Gastrocnemius medialis (tissue), 4 donors: ENCODE data around the gene PTAFR.

Experiments
- POLR2A ChIP-seq, 2 donors: fragments of 450-650 bp; IDR thresholded peaks; one replicate each; pipeline ENCODE4 v1.6.1; 2017; ENCODE audit warnings: antibody characterized with exemption in 2 of 2, mild to moderate bottlenecking in 2 of 2, moderate library complexity in 2 of 2
- TF ChIP-seq, protein P1 (sequence below), 5 experiments: fragments of 450-650 bp in 3 of 5; fragments of 200-600 bp in 2 of 5; sonication (generic) in 2 of 5; IDR thresholded peaks in 4 of 5; conservative IDR thresholded peaks in 1 of 5; 1 replicate in 4 of 5; 2 replicates in 1 of 5; pipeline ENCODE4 v1.5.1; 2016 to 2019; ENCODE audit warnings: antibody characterized with exemption in 5 of 5, mild to moderate bottlenecking in 3 of 5, moderate library complexity in 3 of 5

DNA sequence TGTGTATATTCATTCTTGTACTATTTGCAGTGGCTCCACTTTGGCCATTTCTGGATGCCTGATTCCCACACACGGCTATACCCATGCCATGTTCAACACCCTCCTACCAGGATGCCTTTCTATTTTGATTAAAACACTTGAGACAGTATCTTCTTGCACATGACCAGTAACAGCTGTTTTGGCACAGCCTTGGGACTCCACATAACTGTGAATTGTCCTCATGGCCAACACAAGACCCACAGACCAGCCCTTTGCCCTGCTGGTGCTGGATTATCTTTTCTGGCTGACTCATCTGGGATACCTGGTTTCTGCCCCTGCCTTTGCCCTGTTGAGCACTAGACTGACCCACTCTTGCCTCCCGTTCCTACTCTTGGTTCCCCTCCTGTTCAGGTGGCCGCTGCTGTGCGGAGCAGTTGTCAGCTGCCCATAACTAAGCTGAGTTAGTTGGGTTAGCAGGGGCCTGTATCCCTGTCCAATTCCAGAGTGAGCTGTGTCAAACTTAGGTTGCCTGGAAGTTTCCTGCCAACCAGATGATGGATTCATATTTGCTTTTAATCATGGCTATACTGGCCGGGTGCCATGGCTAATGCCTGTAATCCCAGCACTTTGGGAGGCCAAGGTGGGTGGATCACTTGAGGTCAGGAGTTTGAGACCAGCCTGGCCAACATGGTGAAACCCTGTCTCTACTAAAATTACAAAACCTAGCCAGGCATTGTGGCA, 77.3 kb downstream of the PTAFR start:
- no peak for TF ChIP-seq POLR2A (IDR thresholded peaks at IDR 0.05)
- TF ChIP-seq, protein P1, sequence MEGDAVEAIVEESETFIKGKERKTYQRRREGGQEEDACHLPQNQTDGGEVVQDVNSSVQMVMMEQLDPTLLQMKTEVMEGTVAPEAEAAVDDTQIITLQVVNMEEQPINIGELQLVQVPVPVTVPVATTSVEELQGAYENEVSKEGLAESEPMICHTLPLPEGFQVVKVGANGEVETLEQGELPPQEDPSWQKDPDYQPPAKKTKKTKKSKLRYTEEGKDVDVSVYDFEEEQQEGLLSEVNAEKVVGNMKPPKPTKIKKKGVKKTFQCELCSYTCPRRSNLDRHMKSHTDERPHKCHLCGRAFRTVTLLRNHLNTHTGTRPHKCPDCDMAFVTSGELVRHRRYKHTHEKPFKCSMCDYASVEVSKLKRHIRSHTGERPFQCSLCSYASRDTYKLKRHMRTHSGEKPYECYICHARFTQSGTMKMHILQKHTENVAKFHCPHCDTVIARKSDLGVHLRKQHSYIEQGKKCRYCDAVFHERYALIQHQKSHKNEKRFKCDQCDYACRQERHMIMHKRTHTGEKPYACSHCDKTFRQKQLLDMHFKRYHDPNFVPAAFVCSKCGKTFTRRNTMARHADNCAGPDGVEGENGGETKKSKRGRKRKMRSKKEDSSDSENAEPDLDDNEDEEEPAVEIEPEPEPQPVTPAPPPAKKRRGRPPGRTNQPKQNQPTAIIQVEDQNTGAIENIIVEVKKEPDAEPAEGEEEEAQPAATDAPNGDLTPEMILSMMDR (IDR thresholded peaks at IDR 0.05 in 4 of 5, conservative IDR thresholded peaks at IDR 0.05 in 1 of 5), result no peak
